Tibial artery (tissue), 4 donors: ENCODE data around the gene SLCO3A1.

Experiments used
- DNase-seq, 2 donors: peaks; one replicate each; pipeline ENCODE4 v3.0.0-alpha.2; 2019
- H3K27ac ChIP-seq, 2 donors: fragments of 200-600 bp; sonication (generic) in 1 of 2; 1 replicate in 1 of 2; 2 replicates in 1 of 2; pipeline ENCODE4 v1.5.1; 2018 to 2019; ENCODE audit warnings: mild to moderate bottlenecking in 1 of 2
- H3K27me3 ChIP-seq, 2 donors: fragments of 200-600 bp; sonication (generic) in 1 of 2; one replicate each; pipeline versions ENCODE4 v1.5.1 to v1.6.0; 2016 to 2019
- H3K36me3 ChIP-seq, 3 donors: fragments of 200-600 bp; sonication (generic) in 2 of 3; one replicate each; pipeline ENCODE4 v1.5.1; 2016 to 2019; ENCODE audit warnings: mild to moderate bottlenecking in 2 of 3
- H3K4me1 ChIP-seq, 4 donors: fragments of 200-600 bp; sonication (generic) in 2 of 4; 1 replicate in 3 of 4; 2 replicates in 1 of 4; pipeline ENCODE4 v1.5.1; 2016 to 2019
- H3K4me3 ChIP-seq, 2 donors: fragments of 200-600 bp; sonication (generic) in 1 of 2; 1 replicate in 1 of 2; 2 replicates in 1 of 2; pipeline ENCODE4 v1.5.1; 2018 to 2019; ENCODE audit warnings: mild to moderate bottlenecking in 2 of 2
- H3K9me3 ChIP-seq, 3 donors: fragments of 200-600 bp; sonication (generic) in 1 of 3; one replicate each; pipeline ENCODE4 v1.5.1; 2016 to 2019
- CTCF ChIP-seq, 2 experiments: fragments of 200-600 bp in 1 of 2; fragments of 450-650 bp in 1 of 2; IDR thresholded peaks; one replicate each; pipeline ENCODE4 v1.5.1; 2017 to 2019; ENCODE audit warnings: antibody characterized with exemption in 2 of 2, mild to moderate bottlenecking in 1 of 2, moderate library complexity in 1 of 2
- intact Hi-C: fragments of 100-400 bp; cut with DNase I; formaldehyde crosslinking; loops from one replicate; pipeline ENCODE4 v1.15.0; 2023; ENCODE audit warnings: low total_unique reads

Gene SLCO3A1

GRCh38 chr15:92130906-92131305 lies 277.4 kb downstream of the SLCO3A1 start:
- no peaks in the 10 kb centered on the region for H3K4me1 ChIP-seq
- H3K27me3 ChIP-seq = no peaks in the 10 kb centered on the region
- peaks cover 0 to 48% (median 38%) of the 10 kb centered on the region in 3 donors for H3K36me3 ChIP-seq
- no peak for DNase-seq
- no peak overlapping the region for H3K4me3 ChIP-seq
- intact Hi-C loops = no loop called here
- H3K27ac ChIP-seq = no peak overlapping the region
- H3K9me3 ChIP-seq = no peaks in the 10 kb centered on the region
- TF ChIP-seq CTCF (IDR thresholded peaks at IDR 0.05) = no peak

GRCh38 chr15:92132982-92133755 lies 279.7 kb downstream of the SLCO3A1 start:
- no peak for DNase-seq
- H3K4me1 ChIP-seq = no peaks in the 10 kb centered on the region
- no peaks in the 10 kb centered on the region for H3K27me3 ChIP-seq
- no peak for TF ChIP-seq CTCF (IDR thresholded peaks at IDR 0.05)
- peaks cover 0 to 25% (median 23%) of the 10 kb centered on the region in 3 donors for H3K36me3 ChIP-seq
- H3K4me3 ChIP-seq = no peak overlapping the region
- intact Hi-C loops = no loop called here
- H3K9me3 ChIP-seq = no peaks in the 10 kb centered on the region
- no peak overlapping the region for H3K27ac ChIP-seq

GRCh38 chr15:92140796-92141195 lies 287.3 kb downstream of the SLCO3A1 start:
- H3K36me3 ChIP-seq = peaks cover 0 to 2% (median 0%) of the 10 kb centered on the region in 3 donors
- no peaks in the 10 kb centered on the region for H3K9me3 ChIP-seq
- H3K27ac ChIP-seq = no peak overlapping the region
- H3K4me1 ChIP-seq = no peaks in the 10 kb centered on the region
- DNase-seq = no peak
- H3K4me3 ChIP-seq = no peak overlapping the region
- no peak for TF ChIP-seq CTCF (IDR thresholded peaks at IDR 0.05)
- intact Hi-C loops = no loop called here
- no peaks in the 10 kb centered on the region for H3K27me3 ChIP-seq

GRCh38 chr15:92141607-92142006 lies 288.1 kb downstream of the SLCO3A1 start:
- intact Hi-C loops = no loop called here
- Histone ChIP-seq H3K27ac (no peak overlapping the region), H3K9me3 (no peaks in the 10 kb centered on the region), H3K4me3 (no peak overlapping the region), H3K27me3 (no peaks in the 10 kb centered on the region), H3K36me3 (peaks cover 0 to 4% (median 0%) of the 10 kb centered on the region in 3 donors), H3K4me1 (no peaks in the 10 kb centered on the region)
- no peak for DNase-seq
- TF ChIP-seq CTCF (IDR thresholded peaks at IDR 0.05) = no peak

- Histone ChIP-seq H3K36me3 (peaks cover 0 to 13% (median 8%) of the 10 kb centered on the region in 3 donors), H3K4me1 (no peaks in the 10 kb centered on the region), H3K4me3 (no peak overlapping the region), H3K27ac (no peak overlapping the region), H3K27me3 (no peaks in the 10 kb centered on the region), H3K9me3 (no peaks in the 10 kb centered on the region)
- no peak for TF ChIP-seq CTCF (IDR thresholded peaks at IDR 0.05)
- DNase-seq = no peak
- intact Hi-C loops = no loop called here
Measured at GRCh38 chr15:92142242-92143232, 289.0 kb downstream of the SLCO3A1 start.
